ENCODE data around the gene ID4.

The ID4 gene

GRCh38 chr6:19842030-19842615 lies 5.0 kb downstream of the ID4 start:
- Histone ChIP-seq H3K9me2 (replicated peaks; ENCODE audit: low read depth, low read length) (no peaks in the 10 kb centered on the region), H3K9me3 (ENCODE audit: insufficient read depth, low read depth, low read length) (no peaks in the 10 kb centered on the region), H3K79me2 (ENCODE audit: insufficient read depth, low read length) (no peaks in the 10 kb centered on the region), H2AFZ (ENCODE audit: low read length) (no peak overlapping the region), H3K27me3 (ENCODE audit: insufficient read depth, low read length, poor library complexity, severe bottlenecking) (no peaks in the 10 kb centered on the region), H3K4me3 (ENCODE audit: low read length, poor library complexity, severe bottlenecking) (no peak overlapping the region), H3K36me3 (ENCODE audit: insufficient read depth, low read length) (no peaks in the 10 kb centered on the region), H4K20me1 (ENCODE audit: insufficient read depth, low read length, poor library complexity, severe bottlenecking) (no peaks in the 10 kb centered on the region), H3F3A (ENCODE audit: low read depth) (no peaks in the 10 kb centered on the region), H3K9ac (ENCODE audit: low read depth, low read length, poor library complexity, severe bottlenecking) (no peak overlapping the region), H3K4me1 (ENCODE audit: insufficient read depth, low read length, poor library complexity, severe bottlenecking) (no peaks in the 10 kb centered on the region), H3K4me2 (ENCODE audit: low read depth, low read length, poor library complexity, severe bottlenecking) (no peak overlapping the region)
- TF ChIP-seq CTCF (conservative IDR thresholded peaks at IDR 0.05; ENCODE audit: low read length) (no peak), EZH2phosphoT487 (IDR thresholded peaks at IDR 0.05; ENCODE audit: borderline replicate concordance) (no peak)

- no peaks in the 10 kb centered on the region for H3K27me3 ChIP-seq (ENCODE audit: insufficient read depth, low read length, poor library complexity, severe bottlenecking)
- no peak for TF ChIP-seq CTCF (conservative IDR thresholded peaks at IDR 0.05; ENCODE audit: low read length)
- no peak for TF ChIP-seq EZH2phosphoT487 (IDR thresholded peaks at IDR 0.05; ENCODE audit: borderline replicate concordance)
- no peak overlapping the region for H3K4me3 ChIP-seq (ENCODE audit: low read length, poor library complexity, severe bottlenecking)
- no peak overlapping the region for H2AFZ ChIP-seq (ENCODE audit: low read length)
- H3K9me3 ChIP-seq (ENCODE audit: insufficient read depth, low read depth, low read length): no peaks in the 10 kb centered on the region
- H3K4me1 ChIP-seq (ENCODE audit: insufficient read depth, low read length, poor library complexity, severe bottlenecking): no peaks in the 10 kb centered on the region
- H3K36me3 ChIP-seq (ENCODE audit: insufficient read depth, low read length): no peaks in the 10 kb centered on the region
- H3K9ac ChIP-seq (ENCODE audit: low read depth, low read length, poor library complexity, severe bottlenecking): no peak overlapping the region
- no peak overlapping the region for H3K4me2 ChIP-seq (ENCODE audit: low read depth, low read length, poor library complexity, severe bottlenecking)
- H3K79me2 ChIP-seq (ENCODE audit: insufficient read depth, low read length): no peaks in the 10 kb centered on the region
- H4K20me1 ChIP-seq (ENCODE audit: insufficient read depth, low read length, poor library complexity, severe bottlenecking): no peaks in the 10 kb centered on the region
- no peaks in the 10 kb centered on the region for H3F3A ChIP-seq (ENCODE audit: low read depth)
- H3K9me2 ChIP-seq (replicated peaks; ENCODE audit: low read depth, low read length): no peaks in the 10 kb centered on the region
Measured at GRCh38 chr6:19844689-19845088, 7.5 kb downstream of the ID4 start.

- Histone ChIP-seq H3K9me2 (replicated peaks; ENCODE audit: low read depth, low read length) (no peaks in the 10 kb centered on the region), H3K4me2 (ENCODE audit: low read depth, low read length, poor library complexity, severe bottlenecking) (no peak overlapping the region), H4K20me1 (ENCODE audit: insufficient read depth, low read length, poor library complexity, severe bottlenecking) (no peaks in the 10 kb centered on the region), H3F3A (ENCODE audit: low read depth) (no peaks in the 10 kb centered on the region), H3K9me3 (ENCODE audit: insufficient read depth, low read depth, low read length) (no peaks in the 10 kb centered on the region), H3K4me1 (ENCODE audit: insufficient read depth, low read length, poor library complexity, severe bottlenecking) (no peaks in the 10 kb centered on the region), H3K27me3 (ENCODE audit: insufficient read depth, low read length, poor library complexity, severe bottlenecking) (no peaks in the 10 kb centered on the region), H3K36me3 (ENCODE audit: insufficient read depth, low read length) (no peaks in the 10 kb centered on the region), H3K4me3 (ENCODE audit: low read length, poor library complexity, severe bottlenecking) (no peak overlapping the region), H2AFZ (ENCODE audit: low read length) (no peak overlapping the region), H3K79me2 (ENCODE audit: insufficient read depth, low read length) (no peaks in the 10 kb centered on the region), H3K9ac (ENCODE audit: low read depth, low read length, poor library complexity, severe bottlenecking) (no peak overlapping the region)
- TF ChIP-seq EZH2phosphoT487 (IDR thresholded peaks at IDR 0.05; ENCODE audit: borderline replicate concordance) (no peak), CTCF (conservative IDR thresholded peaks at IDR 0.05; ENCODE audit: low read length) (no peak)
Measured at GRCh38 chr6:19845266-19846041, 8.3 kb downstream of the ID4 start.

Data from Loucy (cell line).